Measurements from ENCODE around the gene CNIH3.

- no peak for TF ChIP-seq CTCF (IDR thresholded peaks at IDR 0.05; ENCODE audit: low read length)
- TF ChIP-seq EZH2 (IDR thresholded peaks at IDR 0.05; ENCODE audit: borderline replicate concordance, low read length) = no peak
These were observed 153.6 kb downstream of the CNIH3 start for GRCh38 chr1:224769452-224770335.

All from OCI-LY1 (cell line).